EH (cell line): ENCODE data around the gene NRF1.

ENCODE experiments used
- DNase-seq: peaks from one replicate; pipeline ENCODE4 v3.0.0-alpha.2; 2015; ENCODE audit warnings: low read depth

The NRF1 gene

DNA sequence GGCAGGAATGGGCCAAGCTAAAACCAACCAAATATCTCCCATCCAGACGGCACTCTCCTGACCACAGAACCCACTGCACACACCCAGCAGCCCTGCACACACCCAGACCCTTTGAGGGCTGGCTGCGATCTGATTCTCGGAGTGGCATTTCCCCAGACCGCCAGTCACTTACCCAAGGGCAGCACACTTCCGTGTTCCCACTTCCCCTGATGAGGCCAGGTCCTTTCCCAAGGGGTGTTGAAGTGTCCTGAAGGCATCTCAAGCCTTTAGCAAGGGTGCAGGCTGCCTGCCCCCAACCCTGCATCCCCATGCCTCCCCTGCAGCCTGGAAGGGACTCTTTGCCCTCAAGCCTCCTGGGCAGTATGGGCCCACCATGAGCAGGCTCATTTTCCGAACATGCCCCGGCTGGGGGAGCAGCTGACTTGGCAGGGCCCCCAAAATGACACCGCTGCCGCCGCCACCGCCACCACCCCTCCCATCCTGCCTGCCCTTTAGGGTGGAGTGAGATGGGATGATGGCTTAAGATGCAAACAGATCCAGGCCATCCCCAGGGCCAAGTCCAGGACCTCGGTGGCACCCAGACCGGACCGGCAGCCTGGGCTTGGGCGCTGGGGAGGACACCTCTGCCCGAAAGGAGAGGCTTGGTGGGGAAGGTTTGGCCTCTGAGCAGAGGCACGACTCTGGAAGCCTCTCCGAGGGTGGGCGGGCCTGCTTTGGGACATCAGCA lies 159.8 kb downstream of the NRF1 start:
- no peak for DNase-seq

DNA sequence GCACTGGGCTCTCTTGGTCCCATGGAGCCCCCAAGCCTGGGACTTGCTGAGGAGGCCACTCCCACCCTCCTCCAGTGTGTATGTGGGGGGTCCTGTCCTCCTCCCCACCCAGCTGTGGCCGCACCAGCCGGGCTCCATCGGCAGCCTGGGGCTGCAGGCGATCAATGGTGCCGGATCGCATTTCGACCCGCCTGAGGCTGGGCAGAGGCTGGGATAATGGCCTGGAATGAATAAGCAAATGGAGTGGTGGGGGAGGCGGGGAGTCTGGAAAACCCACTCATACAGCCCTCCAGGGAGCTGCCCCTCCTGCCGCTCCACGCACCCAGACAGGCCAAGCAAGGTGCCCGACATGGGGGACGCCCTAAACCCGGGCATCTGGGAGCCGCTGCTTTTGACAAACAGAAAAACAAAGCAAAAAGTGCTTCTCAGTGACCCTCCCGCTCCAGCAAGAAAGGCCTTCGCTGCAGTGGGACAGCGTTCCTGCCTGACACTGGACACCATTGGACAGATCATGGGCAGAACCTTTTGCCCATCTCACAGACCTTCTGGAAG lies 160.5 kb downstream of the NRF1 start:
- no peak for DNase-seq

DNA sequence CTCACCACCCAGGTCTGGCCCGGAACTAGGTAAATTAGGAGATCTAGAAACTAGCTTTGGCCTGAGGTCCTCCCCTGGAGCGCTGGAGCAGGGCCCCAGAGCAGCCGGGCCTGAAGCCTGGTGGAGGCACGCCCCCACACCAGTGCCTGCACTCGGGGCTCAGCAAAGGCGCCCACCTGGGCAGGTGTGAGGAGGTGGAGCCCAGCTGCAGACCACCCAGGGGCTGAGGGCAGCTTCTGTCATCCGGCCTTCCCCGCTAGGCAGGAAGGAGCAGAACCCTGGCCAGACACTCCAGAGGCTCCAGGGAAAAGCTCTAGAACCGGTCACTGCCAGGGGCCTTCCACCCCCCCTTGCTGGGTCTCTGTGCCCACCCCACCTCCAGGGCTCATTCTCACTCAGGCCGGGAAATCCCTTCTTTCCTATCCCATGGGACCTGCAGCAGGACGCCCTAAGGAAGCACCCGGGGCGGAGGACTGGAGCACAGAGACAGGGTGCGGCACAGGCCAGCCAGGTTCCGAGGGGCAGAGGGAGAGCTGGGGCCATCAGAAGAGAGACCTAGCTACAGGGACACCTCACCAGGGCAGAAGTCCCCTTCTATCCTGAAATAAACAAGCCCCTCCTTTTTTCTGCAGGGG lies 161.2 kb downstream of the NRF1 start:
- DNase-seq: no peak

DNA sequence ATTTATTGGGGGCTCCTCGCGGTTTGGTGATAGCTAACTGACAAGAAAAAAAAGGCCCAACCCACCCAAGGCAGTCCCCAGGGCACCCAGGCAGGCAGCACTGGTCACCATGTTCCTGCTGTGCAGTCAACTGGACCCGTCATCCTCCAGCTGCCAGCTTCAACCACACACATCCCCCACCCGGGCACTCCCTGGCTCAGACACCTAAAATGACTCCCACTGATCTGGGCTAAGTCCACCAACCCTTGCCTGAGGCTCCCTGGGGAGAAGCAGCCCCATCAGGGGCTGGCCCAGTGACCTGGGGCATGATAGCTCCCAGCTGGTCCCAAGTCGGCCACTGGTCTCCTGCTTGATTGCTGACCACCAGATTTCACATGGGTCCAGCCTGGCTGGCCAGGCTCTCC lies 161.8 kb downstream of the NRF1 start:
- no peak for DNase-seq

DNA sequence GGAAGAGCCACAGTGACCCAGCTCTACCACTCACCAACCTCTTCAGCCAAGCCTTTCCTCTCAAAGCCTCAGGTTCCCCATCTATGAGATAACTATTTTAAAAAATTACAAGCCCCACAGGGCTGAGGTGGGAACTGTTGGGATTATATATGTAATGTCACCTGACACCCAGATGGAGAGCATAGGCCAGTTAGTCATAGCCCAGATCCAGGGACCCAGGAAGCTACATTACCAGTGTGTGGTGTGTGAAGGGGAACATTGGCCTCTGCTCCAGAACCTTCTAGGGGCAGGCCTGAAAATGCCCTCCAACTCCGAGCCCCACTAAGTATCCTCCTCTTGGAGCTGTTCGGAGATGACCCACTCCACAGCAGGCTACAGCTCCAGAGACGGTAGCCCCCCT lies 162.4 kb downstream of the NRF1 start:
- no peak for DNase-seq

DNA sequence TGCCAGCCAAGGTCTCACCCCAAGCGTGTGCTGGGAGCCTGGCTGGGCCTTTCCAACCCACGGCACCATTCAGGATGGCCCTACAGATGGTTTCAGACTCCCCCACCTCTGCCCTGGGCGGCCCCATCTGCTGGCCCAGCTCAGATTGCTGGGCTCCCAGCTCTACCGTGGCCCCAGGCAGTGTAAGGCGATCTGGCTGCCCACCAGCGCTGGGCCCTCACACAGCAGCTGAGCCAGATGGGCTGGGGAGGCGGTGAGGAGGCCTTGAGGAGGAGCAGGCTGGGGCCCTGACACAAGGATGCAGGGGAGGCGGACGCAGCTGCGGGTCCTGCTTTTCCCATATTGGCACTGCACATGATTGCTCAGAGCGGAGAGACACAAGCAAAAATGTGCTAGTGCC lies 162.8 kb downstream of the NRF1 start:
- no peak for DNase-seq

DNA sequence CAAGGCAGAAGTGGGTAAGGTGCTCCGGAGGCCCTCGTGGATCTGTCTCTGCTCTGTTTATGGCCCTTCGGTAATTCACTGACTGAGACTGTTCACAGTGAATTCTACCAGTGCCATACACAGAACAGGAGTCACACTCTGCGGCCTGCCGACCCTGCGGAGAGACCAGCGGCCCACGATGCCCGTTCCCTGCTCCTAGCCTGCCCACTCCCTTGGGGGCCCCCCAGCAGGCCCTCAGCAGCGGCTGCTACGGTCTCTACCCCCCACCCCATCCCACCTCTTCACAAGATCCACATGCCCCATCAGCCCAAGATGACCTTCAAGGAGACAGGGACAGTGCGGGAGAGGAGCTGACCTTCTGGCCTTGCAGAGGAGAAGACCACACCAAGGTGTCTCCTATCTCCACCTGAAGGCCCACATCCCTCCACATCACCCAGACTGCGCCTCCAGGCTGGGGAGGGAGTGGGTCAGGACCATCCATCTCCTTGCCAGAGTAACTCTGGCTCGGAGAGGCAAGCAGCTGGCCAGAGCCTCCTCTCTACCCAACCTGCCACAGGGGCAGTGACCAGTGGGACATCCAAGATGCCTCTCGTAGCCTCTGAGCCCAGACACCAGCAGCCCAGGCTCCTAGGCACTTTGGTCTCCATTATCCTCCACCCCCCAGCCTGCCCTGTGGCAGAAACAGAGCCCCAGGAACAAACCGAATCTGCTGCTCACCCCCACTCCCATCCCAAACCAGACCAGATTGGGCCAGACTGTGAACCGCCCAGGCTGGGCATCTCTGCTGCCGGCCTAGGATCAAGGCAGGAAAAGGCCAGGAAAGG lies 163.6 kb downstream of the NRF1 start:
- DNase-seq: no peak

DNA sequence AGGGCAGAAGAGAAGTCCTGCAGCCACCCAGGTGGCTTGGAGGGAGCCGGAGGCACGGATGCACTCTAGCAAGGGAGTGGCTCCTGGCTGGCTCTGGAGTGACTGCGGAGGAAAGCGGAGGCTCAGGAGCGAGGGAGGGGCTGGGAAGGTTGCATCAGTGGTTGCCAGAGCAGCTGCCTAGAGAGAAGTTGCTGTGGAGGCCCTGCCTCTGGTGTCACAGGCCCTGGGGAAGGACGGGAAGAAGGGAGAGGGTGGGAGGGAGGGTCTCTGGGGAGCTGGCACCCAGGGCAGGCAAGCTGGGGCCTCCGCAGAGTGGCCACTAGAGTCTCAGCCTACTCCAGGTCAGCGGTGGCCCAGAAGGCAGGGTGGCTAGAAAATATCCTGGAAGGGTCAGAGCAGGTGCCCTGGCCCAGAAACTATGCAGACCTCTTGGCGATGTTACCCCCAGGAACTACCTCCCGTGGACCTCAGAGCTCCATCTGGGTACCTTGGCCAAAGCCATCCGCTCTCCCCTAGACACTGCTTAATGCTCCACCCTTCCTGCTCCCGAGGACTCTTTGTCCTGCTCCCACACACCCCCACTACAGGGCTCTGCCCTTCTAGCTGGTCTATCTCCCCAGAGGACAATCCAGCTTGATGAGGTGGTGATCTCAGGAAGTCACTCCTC lies 164.3 kb downstream of the NRF1 start:
- DNase-seq: no peak

DNA sequence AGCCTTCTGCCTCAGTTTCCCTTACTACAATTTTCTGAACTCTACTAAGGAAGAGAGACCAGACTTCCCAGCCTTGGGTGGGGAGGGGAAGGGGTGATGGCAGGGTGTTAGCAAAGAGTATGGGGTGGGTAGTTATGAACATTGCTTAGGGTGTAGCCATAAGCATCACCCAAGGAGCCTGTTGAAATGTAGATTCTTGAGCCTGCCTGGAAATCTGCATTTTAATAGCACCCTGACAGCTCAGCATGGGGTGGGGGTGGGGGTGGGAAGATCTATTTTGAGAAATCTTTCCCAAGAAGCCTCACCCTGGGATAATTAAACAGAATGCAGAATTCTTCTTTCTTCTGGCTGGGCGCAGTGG lies 164.8 kb downstream of the NRF1 start:
- DNase-seq: no peak

DNA sequence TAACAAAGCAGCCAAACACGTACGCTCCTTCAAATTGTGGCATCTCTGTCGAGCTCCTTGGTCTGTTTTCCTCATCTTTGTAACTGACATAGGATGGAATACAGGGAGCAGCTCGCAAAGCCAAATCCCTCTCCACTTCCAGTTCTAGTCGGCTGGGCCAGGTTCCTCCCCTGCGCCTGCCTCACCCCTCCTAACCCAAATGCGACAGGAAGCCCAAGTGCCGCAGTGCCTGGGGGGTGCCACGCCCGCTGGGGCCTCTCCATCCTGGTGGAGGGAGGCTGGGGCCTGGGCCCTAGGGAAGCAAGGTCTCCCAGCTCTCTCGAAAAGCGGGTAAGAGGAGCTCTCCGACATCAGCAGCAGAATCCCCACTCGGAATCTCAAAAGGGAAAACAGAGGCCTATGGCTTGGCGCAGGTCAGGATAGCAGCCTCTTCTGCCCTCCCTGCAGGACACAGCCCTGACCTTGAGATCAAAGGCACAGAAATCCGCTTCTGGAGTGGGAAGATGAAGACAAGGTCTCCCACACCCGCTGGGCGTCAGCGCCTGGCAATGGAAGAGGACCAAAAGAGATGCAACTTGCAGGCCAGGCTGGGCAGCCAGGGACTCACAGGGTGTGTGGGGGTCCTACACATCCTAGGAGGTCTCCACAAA lies 165.8 kb downstream of the NRF1 start:
- DNase-seq: no peak

DNA sequence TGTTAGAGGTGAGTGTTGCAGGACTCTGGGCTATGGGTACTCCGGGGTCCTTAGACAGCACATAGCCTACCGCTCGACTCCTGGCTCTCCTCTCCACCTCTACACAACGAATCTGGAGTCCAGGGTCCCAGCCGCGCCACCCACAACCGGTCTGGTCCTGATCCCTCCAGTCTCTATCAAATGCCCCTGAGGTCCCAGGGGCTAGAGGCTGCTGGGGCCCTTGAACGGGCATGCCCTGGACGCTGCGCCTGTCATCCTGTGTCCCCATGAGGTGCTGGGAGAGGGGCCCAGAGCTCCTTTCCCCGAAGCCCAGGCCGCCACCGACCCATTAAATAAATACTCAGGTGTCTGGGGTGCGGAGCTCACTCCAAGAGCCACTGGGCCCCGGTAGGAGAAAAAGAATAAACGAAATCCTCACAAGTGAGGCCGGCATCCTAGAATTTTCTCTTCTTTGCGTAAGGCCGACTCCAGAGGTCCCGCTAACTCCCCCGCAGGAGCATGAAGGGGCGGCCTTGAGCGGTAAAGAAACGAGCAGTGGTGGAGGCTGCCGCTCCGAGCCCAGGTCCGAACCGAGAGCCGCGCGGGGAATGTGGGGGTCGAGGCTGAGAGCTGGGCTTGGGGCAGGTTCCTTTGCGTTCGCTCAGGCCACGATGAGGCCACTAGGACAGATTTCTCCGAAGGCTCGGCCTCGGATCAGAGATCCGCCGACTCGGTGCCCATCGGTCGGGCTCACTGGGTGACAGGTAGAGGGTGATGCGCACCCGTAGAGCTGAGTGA lies 166.7 kb downstream of the NRF1 start:
- DNase-seq: no peak

DNA sequence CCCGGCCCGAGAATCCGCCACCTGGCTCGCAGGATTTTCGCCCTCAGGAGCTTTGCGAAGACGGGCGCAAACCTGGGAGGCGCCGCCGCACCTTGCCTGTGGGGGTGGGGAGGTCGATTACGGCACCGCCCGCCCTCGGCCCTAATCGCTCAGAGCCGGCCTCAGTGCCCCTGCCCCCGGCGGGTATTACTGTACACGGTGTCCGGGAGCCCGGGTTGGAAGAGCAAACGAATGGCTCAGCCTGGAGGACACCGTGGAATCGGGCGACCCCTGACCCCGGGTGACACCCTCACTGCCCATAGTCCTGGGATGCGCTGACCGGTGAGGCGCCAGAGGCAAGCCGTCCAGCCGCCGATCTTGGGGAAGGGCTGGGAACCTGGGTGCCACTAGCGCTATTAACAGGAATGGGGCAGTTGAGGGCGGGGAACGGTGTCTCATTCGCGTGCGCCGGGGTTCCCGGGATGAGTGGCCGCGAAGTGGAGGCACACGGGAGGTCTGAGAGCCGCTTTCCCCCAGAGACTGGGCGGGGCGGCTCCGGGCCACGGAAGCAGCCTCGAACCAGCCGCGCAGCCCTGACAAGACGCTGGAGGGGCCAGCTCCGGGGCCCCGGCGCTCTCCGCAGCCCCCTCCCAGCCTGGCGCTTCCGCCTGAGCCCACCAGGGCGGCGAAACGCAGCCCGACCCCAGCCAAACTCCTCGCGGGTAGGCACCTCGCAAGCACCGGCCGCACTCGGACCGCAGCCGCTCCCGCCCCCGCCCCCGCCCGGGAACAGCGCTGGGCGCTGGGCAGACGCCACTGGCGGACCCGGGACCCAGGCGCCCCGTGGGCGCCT lies 167.5 kb downstream of the NRF1 start:
- no peak for DNase-seq

DNA sequence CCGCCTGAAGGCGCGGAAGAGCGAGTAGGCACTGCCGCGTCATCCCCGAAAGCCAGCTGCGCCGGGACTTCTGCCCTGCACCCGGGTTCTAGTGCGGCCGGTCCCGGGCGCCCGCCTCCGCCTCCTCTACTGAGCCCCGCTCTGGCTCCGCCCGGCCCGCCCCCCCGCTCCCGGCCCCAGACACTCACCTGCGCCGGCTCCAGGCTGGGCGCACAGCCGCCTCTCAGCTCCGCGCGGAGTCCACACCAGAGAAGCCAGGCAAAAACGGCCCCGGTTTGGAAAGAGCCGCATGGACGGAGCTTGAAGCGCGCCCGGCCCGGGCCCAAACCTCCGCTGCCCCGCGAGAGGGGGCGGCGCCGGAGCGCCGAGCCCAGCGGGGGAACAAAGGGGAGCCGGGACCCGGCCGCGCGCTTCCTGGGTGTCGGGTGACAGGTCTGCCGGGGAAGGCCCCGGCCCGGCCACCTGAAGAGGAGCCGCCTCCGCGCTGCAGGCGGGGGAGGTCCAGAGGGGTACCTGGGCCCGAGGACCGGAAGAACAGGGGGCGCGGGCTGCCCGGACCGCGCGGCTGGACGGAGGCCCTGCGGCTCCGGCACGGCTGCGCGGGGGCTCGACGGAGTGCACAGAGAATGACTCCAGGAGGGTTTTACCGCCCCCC lies 168.2 kb downstream of the NRF1 start:
- no peak for DNase-seq

DNA sequence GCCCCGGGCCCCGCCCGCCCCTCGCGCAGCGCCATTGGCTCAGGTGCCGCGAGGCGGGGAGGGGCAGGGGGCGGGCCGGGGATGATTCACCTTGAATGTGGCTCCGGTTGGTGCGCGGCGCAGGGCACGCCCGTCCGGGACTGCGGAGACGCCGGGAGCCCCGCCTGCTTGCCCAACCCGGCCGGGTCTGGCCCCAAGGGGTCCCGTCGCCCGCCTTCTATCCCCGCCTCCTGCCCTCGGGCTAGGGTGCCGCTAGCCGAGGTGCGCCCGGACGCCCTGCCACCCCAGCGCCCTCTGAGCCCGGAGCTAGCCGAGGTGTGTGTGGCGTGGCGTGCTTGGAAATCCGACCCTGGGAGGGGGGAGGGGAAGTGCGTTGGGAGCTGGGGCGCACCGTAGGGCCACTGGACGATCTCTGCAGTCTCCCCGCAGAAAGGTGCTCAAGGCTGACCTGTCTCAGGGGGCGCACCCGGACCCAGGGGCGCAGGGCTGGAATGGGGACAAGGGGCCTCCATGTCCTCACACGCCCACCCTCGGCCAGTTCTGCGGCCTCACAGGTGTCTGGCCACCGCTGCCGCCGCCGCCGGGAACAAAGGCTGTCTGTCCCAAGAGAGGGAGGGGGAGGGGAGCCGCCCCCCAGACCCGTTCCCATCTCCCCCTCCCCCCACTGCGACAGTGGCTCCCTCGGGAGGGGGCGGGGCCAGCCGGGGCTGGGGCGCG lies 168.9 kb downstream of the NRF1 start:
- no peak for DNase-seq

DNA sequence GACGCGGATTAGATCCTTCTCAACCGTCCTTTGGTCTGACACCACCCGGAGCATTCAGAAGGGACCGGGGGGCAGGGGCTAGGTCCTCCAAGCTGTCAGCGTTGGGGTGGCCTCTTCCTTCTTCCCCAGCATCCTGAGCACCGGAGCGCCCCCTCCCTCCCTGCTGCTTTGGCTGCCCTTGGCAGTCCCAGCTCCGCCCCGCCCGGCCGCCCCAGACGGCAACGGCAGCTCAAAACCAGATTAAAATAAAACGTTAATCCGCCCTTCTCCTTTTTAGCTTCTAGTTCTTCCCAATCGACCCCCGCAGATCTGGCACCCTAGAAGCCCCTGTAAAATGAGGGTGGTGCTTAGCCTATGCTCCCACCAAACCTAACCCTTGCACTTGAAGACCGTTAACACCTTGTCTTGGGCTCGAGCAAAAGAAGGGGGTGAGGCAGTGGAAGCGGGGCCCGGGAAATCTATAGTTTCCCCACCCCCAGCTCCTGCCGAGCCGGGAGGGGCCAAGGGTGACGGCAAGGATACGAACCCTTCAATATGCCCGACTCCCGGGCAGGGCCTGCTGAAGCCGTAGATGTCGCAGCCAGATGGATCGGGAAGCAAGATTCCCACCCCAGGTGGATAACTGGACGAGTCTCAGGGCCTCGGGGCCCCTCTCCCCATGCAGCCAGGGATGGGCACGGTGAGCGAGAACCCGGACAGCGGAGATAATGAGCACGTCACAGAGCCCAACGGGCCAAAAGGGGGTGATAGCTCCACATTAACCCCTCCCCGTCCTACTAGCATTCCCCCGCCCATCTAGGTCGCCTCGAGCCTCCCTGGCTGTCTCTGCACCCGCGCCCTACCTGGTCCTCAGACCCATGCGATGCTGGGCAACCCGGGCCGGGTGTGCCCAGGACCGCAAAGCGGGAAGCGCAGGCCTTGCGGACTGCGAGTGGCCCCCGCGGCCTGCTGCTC lies 169.7 kb downstream of the NRF1 start:
- DNase-seq: no peak

DNA sequence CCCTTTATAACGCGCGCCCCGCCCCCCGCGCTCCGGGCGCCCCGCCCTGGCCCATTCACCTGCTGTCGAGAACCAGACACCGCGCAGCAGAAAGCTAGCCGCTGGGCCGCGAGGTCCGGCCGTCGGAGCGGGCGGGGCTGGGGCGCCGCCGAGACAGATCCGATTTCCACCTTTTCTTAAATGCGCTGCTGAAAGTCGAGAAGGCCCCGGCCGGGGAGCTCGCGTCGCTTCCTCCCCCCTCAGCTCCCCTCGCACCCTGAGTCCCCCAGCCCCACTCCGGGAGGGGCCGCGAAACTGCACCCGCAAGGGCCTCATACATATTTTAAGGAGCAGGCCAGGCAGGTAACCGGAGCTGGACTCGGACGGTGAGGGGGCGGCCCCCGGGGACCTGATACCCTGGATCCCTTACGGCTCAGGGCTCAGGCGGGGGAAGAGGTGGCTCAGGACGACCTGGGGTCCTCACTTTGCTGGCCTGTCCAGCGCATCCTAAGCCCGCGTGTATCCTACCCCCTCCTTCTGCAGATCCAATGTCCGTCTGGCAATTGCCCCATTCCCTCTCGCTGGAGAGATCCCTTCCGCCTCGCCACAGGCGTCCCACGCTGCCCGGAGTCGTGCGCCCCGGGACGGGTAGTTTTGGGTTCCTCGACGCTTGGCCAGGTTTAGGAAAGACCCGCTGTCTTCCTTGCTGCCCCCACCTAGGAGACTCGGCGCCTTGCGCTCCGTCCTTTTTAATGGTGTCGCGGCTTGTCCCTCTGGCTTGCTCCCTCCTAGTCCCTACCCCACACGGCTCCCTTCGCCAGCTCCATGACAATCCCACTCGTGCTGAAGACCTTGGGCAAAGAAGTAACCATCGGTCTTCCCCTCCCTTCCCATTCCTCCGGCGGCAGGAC lies 170.7 kb downstream of the NRF1 start:
- peak; percentile 27 for DNase-seq
